Hair follicle dermal papilla cell (primary cell): ENCODE measurements around the gene MCM3. TPM values are rescaled to one million over a fixed set of nuclear protein-coding genes. Genes with fewer than 3 reads are reported as not detected.

Experiments used
- total RNA-seq: library from RNA; depleted of rRNA; stranded (reverse); fragments of >200 nt; gene quantifications from 2 replicates; pipeline ENCODE4 v1.2.3, GENCODE V29; 2012

The MCM3 gene
- 13.0 and 13.5 TPM in 2 replicates for total RNA-seq

GRCh38 chr6:52284460-52285176 is at the start of gene MCM3:
Gene MCM3, minus strand, starts transcription at chr6:52284742. Its CDS starts 68 bp downstream, at chr6:52284674.

GRCh38 chr6:52244400-52244799 is 40.1 kb downstream of the MCM3 start, which contains the start of gene IL17F:
Gene IL17F, minus strand, starts transcription at chr6:52244500. Its CDS starts 71 bp downstream, at chr6:52244429.

Other genes with a start within 250 kb of the MCM3 start
- under 0.01 TPM in 1 of 2 replicates, not detected in the other for gene PKHD1, start 197.1 kb downstream of the MCM3 start, total RNA-seq
- gene IL17A, start 98.4 kb downstream of the MCM3 start, total RNA-seq, result not detected in 2 replicates
- gene IL17F, start 40.2 kb downstream of the MCM3 start, total RNA-seq, result not detected in 2 replicates
- gene PAQR8, start 77.4 kb upstream of the MCM3 start, total RNA-seq, result 3.7 and 4.7 TPM in 2 replicates
- 16.0 and 19.6 TPM in 2 replicates for gene EFHC1, start 135.6 kb upstream of the MCM3 start, total RNA-seq